Activated naive CD8-positive, alpha-beta T cell treated with anti-CD3 and anti-CD28 coated beads for 36 hours (primary cell): Measurements from ENCODE around the gene ARHGEF6. TPM values are rescaled to one million over a fixed set of nuclear protein-coding genes. Genes with fewer than 3 reads are reported as not detected.
"Not testable (repeated sequence)": the region's sequence is repeated elsewhere in the genome, so short reads cannot be mapped to it uniquely, and the experiment has no call there.

Experiments
- DNase-seq: peaks from one replicate; pipeline ENCODE4 v3.0.0; 2021
- H3K27ac Mint-ChIP-seq: one replicate; pipeline ENCODE4 v1.8.0; 2022; ENCODE audit warnings: mild to moderate bottlenecking, moderate library complexity, mixed read lengths
- H3K27me3 Mint-ChIP-seq: one replicate; pipeline ENCODE4 v1.8.0; 2022; ENCODE audit warnings: mild to moderate bottlenecking, mixed read lengths
- H3K36me3 Mint-ChIP-seq: one replicate; pipeline ENCODE4 v1.8.0; 2021; ENCODE audit warnings: mild to moderate bottlenecking, mixed read lengths
- H3K4me1 Mint-ChIP-seq: one replicate; pipeline ENCODE4 v1.8.0; 2021; ENCODE audit warnings: mixed read lengths
- H3K4me3 Mint-ChIP-seq: one replicate; pipeline ENCODE4 v1.8.0; 2022; ENCODE audit warnings: mild to moderate bottlenecking, moderate library complexity, mixed read lengths
- H3K9me3 Mint-ChIP-seq: one replicate; pipeline ENCODE4 v1.8.0; 2022; ENCODE audit warnings: mixed read lengths
- total RNA-seq, 2 experiments: library from RNA; stranded (reverse); gene quantifications; one replicate each; pipeline ENCODE4 v1.2.3, GENCODE V29; 2021

The ARHGEF6 gene
- total RNA-seq, 2 experiments from 2014 or later: 34.4 to 34.5 TPM

DNA sequence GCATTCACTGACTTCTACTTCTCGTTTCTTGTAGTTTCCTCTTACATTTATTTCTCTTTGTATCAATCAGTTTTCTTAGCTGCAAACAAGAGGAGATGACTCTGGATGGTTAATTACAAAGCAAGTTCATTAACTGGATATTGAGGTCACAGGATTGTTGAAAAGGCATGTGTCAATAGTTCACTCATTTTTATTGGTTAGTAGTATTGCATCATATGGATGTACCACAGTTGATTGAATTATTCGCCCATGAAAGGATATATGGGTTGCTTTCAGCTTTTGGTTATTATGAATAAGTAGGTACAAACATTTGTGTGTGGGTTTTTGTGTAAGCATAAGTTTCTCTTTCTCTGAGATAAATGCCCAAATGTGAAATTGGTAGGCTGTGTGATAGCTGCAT lies 21.8 kb upstream of the ARHGEF6 start:
- Mint-ChIP-seq H3K27ac (no peak overlapping the region), H3K36me3 (no peaks in the 10 kb centered on the region), H3K4me1 (peaks cover 6% of the 10 kb centered on the region), H3K4me3 (no peak overlapping the region), H3K27me3 (no peaks in the 10 kb centered on the region), H3K9me3 (no peaks in the 10 kb centered on the region)
- no peak for DNase-seq

DNA sequence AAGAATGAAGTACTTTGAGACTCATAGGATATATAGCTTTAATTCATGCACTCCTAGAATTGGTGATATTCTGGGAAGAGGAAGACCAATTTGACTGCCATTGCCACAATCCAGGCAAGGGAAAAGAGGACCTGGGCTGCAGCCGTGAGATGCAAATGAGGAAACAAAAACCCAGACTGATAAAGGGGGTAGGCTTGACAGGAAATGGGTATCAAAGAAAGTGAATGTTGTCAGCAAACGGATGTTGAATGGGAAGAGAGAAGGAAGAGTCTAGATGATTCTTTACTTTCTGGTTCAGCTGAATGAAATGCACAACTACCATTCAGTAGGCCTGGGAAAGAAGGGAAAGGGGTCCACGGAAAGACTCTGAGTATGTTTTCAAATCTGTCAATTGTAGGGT lies 17.1 kb upstream of the ARHGEF6 start:
- Mint-ChIP-seq H3K27me3 (no peaks in the 10 kb centered on the region), H3K4me3 (peak overlapping the region; percentile 18), H3K27ac (no peak overlapping the region), H3K4me1 (peaks cover 6% of the 10 kb centered on the region), H3K9me3 (peaks cover 9% of the 10 kb centered on the region), H3K36me3 (no peaks in the 10 kb centered on the region)
- no peak for DNase-seq

DNA sequence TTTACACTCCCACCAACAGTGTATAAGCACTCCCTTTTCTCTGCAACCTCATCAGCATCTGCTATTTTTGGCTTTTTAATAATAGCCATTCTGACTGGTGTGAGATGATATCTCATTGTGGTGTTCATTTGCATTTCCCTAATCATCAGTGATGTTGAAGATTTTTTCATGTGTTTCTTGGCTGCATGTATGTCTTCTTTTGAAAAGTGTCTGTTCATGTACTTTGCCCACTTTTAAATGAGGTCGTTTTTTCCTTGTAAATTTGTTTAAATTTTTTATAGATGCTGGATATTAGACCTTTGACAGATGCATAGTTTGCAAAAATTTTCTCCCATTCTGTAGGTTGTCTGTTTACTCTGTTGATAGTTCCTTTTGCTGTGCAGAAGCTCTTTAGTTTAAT lies 14.4 kb upstream of the ARHGEF6 start:
- not testable (repeated sequence) for H3K9me3 Mint-ChIP-seq, H3K4me3 Mint-ChIP-seq, H3K27ac Mint-ChIP-seq, H3K36me3 Mint-ChIP-seq, H3K4me1 Mint-ChIP-seq, H3K27me3 Mint-ChIP-seq, DNase-seq

DNA sequence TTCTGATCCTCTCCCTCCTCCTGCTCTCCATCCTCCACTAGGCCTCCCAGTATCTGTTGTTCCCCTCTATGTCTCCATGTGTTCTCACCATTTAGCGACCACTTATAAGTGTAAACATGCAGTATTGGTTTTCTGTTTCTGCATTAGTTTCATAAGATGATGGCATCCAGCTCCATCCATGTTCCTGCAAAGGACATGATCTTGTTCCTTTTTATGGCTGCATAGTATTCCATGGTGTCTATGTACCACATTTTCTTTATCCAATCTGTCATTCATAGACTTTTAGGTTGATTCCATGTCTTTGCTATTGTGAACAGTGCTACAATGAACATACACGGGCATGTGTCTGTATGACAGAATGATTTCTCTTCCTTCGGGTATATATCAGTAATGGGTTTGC lies 13.9 kb upstream of the ARHGEF6 start:
- DNase-seq, H3K27ac Mint-ChIP-seq, H3K4me1 Mint-ChIP-seq, H3K4me3 Mint-ChIP-seq, H3K9me3 Mint-ChIP-seq, H3K27me3 Mint-ChIP-seq, H3K36me3 Mint-ChIP-seq: not testable (repeated sequence)

DNA sequence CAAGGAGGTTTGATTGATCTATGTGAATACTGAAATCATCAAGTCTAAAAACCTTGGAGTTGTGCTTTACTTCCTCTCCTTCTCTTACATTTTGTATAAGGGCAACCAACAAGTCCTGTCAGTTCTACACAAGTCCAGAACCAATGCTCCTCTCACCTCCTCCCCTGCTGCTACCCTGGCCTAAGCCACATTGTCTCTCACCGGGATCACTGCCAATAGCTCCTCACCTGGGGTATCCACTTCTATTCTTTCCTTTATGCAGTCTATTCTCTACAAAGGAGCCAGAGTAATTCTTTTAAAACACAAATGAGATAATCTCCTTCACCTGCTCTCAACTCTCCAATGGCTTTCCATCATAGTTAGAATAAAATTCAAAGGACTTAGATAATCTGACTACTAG lies 13.3 kb upstream of the ARHGEF6 start:
- peaks cover 9% of the 10 kb centered on the region for H3K9me3 Mint-ChIP-seq
- no peak overlapping the region for H3K27ac Mint-ChIP-seq
- H3K27me3 Mint-ChIP-seq: no peaks in the 10 kb centered on the region
- no peak for DNase-seq
- no peak overlapping the region for H3K4me3 Mint-ChIP-seq
- peaks cover 6% of the 10 kb centered on the region for H3K4me1 Mint-ChIP-seq
- no peaks in the 10 kb centered on the region for H3K36me3 Mint-ChIP-seq

DNA sequence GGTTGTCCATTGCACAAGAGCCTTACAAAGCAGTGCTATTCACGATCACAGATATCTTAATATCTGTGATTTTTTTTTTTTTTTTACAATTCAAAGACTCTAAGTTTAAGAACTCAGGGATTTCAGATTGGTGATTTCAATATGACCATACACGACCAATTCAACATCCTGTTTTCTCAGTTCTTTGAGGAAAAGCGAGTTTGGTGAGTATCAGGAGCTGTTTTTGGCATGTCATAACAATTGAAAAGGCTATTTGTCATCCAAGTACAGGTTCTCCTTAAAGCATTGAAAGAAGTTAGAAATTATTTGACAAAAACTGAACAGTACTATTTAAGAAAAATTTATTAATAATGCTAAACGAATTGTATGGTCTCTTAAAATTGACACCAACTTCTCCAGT lies 9.1 kb upstream of the ARHGEF6 start:
- no peak overlapping the region for H3K27ac Mint-ChIP-seq
- no peaks in the 10 kb centered on the region for H3K36me3 Mint-ChIP-seq
- H3K9me3 Mint-ChIP-seq: peaks cover 3% of the 10 kb centered on the region
- no peaks in the 10 kb centered on the region for H3K27me3 Mint-ChIP-seq
- no peaks in the 10 kb centered on the region for H3K4me1 Mint-ChIP-seq
- DNase-seq: no peak
- no peak overlapping the region for H3K4me3 Mint-ChIP-seq

DNA sequence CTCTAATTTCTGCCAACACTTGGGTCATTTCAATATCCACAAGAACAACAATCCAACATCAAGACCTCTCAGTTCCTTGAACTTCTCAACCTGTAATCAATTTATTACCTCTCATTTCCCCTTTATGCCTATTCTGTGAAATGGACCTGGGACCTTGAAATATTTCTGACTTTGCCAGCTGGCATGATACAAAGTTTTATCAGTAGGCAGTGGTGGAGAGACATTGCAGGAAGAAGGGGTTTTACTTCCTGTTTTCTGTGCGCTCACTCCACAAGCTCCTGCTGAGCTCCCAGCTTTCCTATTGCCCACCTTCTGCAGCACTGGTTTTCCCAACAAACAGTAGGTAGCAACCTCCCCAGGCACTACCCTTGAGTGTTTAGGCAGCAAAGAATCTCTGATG lies 3.5 kb upstream of the ARHGEF6 start:
- Mint-ChIP-seq H3K36me3 (peaks cover 1% of the 10 kb centered on the region), H3K9me3 (no peaks in the 10 kb centered on the region), H3K4me3 (peak overlapping the region; percentile 45), H3K4me1 (peaks cover 32% of the 10 kb centered on the region), H3K27ac (peak overlapping the region; percentile 20), H3K27me3 (no peaks in the 10 kb centered on the region)
- no peak for DNase-seq

DNA sequence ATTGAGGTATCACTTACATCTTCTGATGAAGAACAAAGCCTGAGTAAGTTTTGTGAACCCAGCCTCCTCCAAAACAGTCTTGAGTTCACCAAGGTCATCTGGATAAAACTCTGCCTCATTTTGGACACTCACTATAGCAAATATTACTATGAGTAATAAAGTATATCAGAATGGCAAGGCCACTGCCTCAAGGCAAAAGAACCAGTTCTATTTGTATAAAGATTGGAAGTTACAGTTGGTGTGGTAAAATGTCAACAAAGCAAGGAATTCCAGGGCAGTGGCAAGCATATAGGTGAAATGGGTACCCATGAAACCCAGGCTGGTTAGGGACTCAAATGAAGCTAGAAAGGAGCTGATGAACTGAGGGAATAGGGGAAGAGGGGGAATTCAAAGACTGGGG lies 2.4 kb upstream of the ARHGEF6 start:
- H3K4me1 Mint-ChIP-seq: peaks cover 32% of the 10 kb centered on the region
- no peaks in the 10 kb centered on the region for H3K27me3 Mint-ChIP-seq
- no peak overlapping the region for H3K27ac Mint-ChIP-seq
- H3K9me3 Mint-ChIP-seq: no peaks in the 10 kb centered on the region
- DNase-seq: no peak
- H3K4me3 Mint-ChIP-seq: no peak overlapping the region
- H3K36me3 Mint-ChIP-seq: peaks cover 6% of the 10 kb centered on the region

DNA sequence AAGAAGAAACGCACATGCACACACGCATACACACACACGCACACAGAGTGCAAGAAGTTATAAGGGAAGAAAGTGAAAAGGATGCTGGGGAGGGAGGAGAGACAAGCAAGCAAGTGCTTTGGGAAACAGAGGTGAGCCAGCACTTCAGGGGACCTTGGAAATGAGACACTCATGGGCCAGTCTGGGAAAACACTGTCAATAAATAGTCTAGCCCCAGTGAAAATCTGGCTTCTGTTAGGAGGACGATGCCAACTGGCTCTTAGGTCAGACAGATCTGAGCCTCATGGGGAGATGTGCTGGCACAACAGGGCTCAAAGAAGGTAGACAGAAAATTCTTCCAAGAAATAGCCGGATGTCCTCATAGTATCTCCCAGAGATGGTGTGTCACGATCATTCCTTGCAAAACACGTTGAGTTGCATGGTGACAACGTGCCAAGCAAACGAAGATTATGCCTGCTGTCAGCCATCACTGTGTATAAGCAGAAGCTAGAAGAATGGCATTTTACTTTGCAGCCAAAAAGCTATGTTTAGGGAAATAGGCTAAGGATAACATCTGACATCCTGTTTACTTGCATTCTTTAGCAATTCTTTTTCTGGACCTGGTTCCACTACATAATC lies 557 bp upstream of the ARHGEF6 start:
- no peaks in the 10 kb centered on the region for H3K27me3 Mint-ChIP-seq
- DNase-seq: no peak
- H3K4me1 Mint-ChIP-seq: peaks cover 43% of the 10 kb centered on the region
- H3K9me3 Mint-ChIP-seq: no peaks in the 10 kb centered on the region
- peaks cover 19% of the 10 kb centered on the region for H3K36me3 Mint-ChIP-seq
- peak overlapping the region; percentile 97 for H3K27ac Mint-ChIP-seq
- H3K4me3 Mint-ChIP-seq: peak overlapping the region; percentile 91

DNA sequence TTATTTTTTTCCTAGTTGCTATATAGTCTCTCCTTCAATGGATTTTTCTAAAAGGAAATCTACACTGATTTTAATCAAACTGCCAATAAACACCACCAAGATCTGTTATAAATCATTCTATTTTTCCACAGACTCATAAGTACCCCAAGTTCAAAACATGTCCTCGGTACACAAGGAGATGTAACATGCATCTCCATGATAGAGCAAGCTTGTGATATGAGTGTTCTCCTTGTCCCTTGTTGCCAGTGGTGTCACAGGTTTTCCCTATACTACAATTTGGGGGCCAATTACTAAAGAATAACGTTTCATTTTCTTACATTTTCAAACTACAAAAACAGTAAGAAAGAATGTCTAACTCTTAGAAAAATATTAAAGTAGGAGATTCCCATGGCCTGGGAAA lies 491 bp downstream of the ARHGEF6 start:
- Mint-ChIP-seq H3K27ac (peak overlapping the region; percentile 97), H3K36me3 (peaks cover 27% of the 10 kb centered on the region), H3K4me3 (peak overlapping the region; percentile 91), H3K9me3 (no peaks in the 10 kb centered on the region), H3K4me1 (peaks cover 53% of the 10 kb centered on the region), H3K27me3 (no peaks in the 10 kb centered on the region)
- no peak for DNase-seq

DNA sequence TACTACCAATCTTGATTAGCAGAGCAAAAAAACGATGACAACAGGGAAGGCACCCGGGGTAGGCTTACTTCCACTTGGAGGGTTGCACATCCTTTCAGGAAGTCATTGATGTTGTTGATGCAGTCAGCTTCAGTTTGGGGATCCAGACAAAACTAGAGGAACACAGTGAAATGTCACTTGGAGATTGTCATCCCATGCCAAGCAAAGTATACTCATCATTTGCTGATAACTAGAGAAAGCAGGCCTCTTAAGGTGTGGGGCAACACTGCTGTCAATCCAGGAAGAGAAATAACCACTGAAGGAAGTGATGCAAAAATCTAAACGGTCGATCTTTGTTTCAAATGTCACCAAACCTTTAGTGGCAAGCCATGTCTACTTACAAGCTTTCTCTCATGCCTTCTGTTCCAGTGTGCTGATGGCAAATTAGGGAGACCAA lies 1.4 kb downstream of the ARHGEF6 start:
- peaks cover 30% of the 10 kb centered on the region for H3K36me3 Mint-ChIP-seq
- DNase-seq: no peak
- no peaks in the 10 kb centered on the region for H3K9me3 Mint-ChIP-seq
- peak overlapping the region; percentile 91 for H3K4me3 Mint-ChIP-seq
- H3K27me3 Mint-ChIP-seq: no peaks in the 10 kb centered on the region
- H3K4me1 Mint-ChIP-seq: peaks cover 58% of the 10 kb centered on the region
- H3K27ac Mint-ChIP-seq: peak overlapping the region; percentile 97

DNA sequence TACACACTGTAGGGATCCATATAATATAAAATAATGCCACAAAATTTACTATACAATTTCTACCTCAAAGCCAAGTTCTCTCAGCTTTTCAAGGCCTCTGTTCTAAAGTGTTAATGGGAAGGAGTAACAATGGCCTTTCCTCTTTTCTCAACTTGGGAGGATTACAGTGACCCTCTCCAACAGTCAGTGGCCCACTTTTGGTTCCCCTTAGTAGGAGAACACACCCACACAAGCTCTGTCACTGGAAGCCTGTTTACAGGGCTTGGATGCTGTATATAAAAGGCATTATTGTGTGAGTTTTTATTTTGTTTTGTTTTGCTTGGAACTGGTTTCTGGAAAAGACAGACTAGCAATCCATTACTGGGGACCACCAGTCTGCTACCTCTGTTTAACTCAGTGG lies 1.8 kb downstream of the ARHGEF6 start:
- Mint-ChIP-seq H3K9me3 (no peaks in the 10 kb centered on the region), H3K4me1 (peaks cover 54% of the 10 kb centered on the region), H3K36me3 (peaks cover 29% of the 10 kb centered on the region), H3K27ac (peak overlapping the region; percentile 97), H3K27me3 (no peaks in the 10 kb centered on the region), H3K4me3 (peak overlapping the region; percentile 91)
- no peak for DNase-seq

DNA sequence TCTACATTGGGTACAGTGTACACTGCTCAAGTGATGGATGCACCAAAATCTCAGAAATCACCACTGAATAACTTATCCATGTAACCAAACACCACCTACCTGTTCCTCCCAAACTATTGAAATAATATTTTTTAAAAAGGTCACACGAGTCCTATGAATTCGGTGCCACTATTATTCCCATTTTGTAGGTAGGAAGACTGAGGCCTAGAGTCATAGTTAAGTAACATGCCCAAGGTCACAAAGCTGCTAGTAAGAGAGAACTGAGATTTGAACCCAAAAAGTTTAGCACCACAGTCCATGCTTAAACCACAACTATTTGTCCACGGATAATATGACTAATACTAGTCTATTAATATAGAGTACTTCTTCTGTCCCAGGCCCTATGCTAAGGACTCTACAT lies 2.7 kb downstream of the ARHGEF6 start:
- H3K27me3 Mint-ChIP-seq: no peaks in the 10 kb centered on the region
- DNase-seq: no peak
- H3K9me3 Mint-ChIP-seq: no peaks in the 10 kb centered on the region
- H3K27ac Mint-ChIP-seq: peak overlapping the region; percentile 97
- peaks cover 47% of the 10 kb centered on the region for H3K4me1 Mint-ChIP-seq
- peak overlapping the region; percentile 91 for H3K4me3 Mint-ChIP-seq
- H3K36me3 Mint-ChIP-seq: peaks cover 29% of the 10 kb centered on the region

DNA sequence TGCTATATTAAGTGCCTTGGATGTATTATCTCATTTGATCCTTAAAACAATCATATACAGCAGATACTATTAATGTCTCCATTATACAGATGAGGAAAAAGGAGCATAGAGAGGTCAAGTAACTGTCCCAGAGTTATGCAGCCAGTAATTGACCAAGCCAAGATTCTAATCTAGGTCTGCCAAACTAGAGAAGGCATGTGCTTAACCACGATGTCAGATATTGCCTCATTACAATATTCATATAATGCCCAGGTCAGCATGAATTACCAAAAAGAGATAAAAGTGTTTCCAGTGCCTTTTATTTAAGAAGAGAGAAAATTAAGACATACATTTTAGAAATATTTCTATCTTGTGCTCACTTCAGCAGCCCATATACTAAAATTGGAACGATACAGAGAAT lies 7.1 kb downstream of the ARHGEF6 start:
- Mint-ChIP-seq H3K4me3 (peak overlapping the region; percentile 7), H3K27ac (no peak overlapping the region), H3K4me1 (peaks cover 39% of the 10 kb centered on the region), H3K27me3 (no peaks in the 10 kb centered on the region), H3K9me3 (no peaks in the 10 kb centered on the region), H3K36me3 (peaks cover 38% of the 10 kb centered on the region)
- DNase-seq: no peak

DNA sequence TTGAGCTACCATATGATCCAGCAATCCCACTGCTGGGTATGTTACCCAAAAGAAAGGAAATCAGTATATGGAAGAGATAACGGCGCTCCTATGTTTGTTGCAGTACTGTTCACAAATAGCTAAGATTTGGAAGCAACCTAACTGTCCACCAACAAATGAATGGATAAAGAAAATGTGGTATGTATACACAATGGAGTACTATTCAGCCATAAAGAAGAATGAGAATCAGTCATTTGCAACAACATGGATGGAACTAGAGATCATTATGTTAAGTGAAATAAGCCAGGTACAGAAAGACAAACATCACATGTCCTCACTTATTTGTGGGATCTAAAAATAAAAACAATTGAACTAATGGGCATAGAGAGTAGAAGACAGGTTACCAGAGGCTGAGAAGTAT lies 8.9 kb downstream of the ARHGEF6 start:
- H3K27ac Mint-ChIP-seq, H3K27me3 Mint-ChIP-seq, H3K4me3 Mint-ChIP-seq, DNase-seq, H3K9me3 Mint-ChIP-seq: not testable (repeated sequence)
- Mint-ChIP-seq H3K36me3 (peaks cover 25% of the 10 kb centered on the region), H3K4me1 (peaks cover 36% of the 10 kb centered on the region)

DNA sequence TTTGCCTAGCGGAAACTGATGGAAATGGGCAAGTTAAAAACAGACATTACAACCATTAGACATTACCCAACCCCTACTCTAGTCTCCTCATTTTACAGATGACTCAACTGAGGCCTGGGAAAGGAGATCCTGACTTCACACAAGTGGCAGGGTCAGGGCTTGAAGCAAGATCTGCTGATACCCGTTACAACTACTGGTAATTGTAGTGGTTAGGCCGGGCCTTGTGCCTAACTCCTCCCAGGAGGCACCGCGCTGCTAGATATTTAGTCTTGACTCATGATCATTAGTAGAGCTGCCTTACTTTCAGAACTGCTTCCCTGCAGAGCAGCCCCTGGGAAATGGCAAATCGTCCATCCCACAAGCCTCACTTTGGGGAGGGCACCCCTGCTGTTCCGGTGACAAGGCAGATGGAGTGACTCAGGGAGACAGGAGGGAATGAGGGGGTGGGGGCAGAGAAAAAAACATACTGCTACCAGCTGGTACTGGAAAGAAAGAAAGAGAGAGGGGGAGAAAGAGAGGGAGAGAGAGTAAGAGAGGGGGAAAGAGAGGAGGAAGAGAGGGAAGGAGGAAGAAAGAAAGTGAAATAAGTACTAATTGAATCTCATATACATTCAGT lies 12.2 kb downstream of the ARHGEF6 start:
- no peaks in the 10 kb centered on the region for H3K27me3 Mint-ChIP-seq
- DNase-seq: peak; percentile 52
- peaks cover 34% of the 10 kb centered on the region for H3K4me1 Mint-ChIP-seq

More for the DNA sequence above, 12.2 kb downstream of the ARHGEF6 start:
- Mint-ChIP-seq H3K27ac (peak overlapping the region; percentile 89), H3K36me3 (peaks cover 20% of the 10 kb centered on the region), H3K4me3 (peak overlapping the region; percentile 75), H3K9me3 (no peaks in the 10 kb centered on the region)
